WTC11 (cell line): ENCODE measurements around the gene SLC36A1. TPM values are rescaled to one million over a fixed set of nuclear protein-coding genes. Genes with fewer than 3 reads are reported as not detected.

Experiments used
- ATAC-seq: fragments of 200-7000 bp; cut with Tn5 transposase; 2 replicates; pipeline ENCODE4 v1.10.0; 2021; ENCODE audit warnings: mild to moderate bottlenecking, moderate library complexity
- CTCF ChIA-PET: fragments of 300-600 bp; sonication (Branson Sonifier 250); formaldehyde crosslinking; loops from one replicate; lab custom pipeline; 2021; ENCODE audit warnings: antibody characterized with exemption; lab: Charles Lee
- POLR2A ChIA-PET: fragments of 350-600 bp; sonication (Branson Sonifier 250); formaldehyde crosslinking; loops from one replicate; lab custom pipeline; 2021; ENCODE audit warnings: antibody characterized with exemption; lab: Charles Lee
- DNase-seq: peaks from one replicate; pipeline ENCODE4 v3.0.0; 2021; ENCODE audit warnings: low spot score
- H3K27ac Mint-ChIP-seq: 2 replicates; pipeline ENCODE4 v1.8.0; 2021; ENCODE audit warnings: mixed read lengths
- H3K27me3 Mint-ChIP-seq: 2 replicates; pipeline ENCODE4 v1.8.0; 2021; ENCODE audit warnings: low read depth, mild to moderate bottlenecking, moderate library complexity, mixed read lengths
- H3K36me3 Mint-ChIP-seq: 2 replicates; pipeline ENCODE4 v1.8.0; 2021; ENCODE audit warnings: mixed read lengths
- H3K4me1 Mint-ChIP-seq: 2 replicates; pipeline ENCODE4 v1.8.0; 2022; ENCODE audit warnings: mixed read lengths
- H3K4me3 Mint-ChIP-seq: 2 replicates; pipeline ENCODE4 v1.8.0; 2021; ENCODE audit warnings: mild to moderate bottlenecking, moderate library complexity, mixed read lengths
- H3K9me3 Mint-ChIP-seq: 2 replicates; pipeline ENCODE4 v1.8.0; 2021; ENCODE audit warnings: mixed read lengths
- CREB1 ChIP-seq: sonication (generic); formaldehyde crosslinking; IDR thresholded peaks from 2 replicates; pipeline ENCODE4 v1.8.0; 2023; ENCODE audit warnings: mild to moderate bottlenecking, missing genetic modification reagents
- ELF4 ChIP-seq: sonication (generic); formaldehyde crosslinking; IDR thresholded peaks from 2 replicates; pipeline ENCODE4 v1.8.1; 2022; ENCODE audit warnings: low read depth, mild to moderate bottlenecking, moderate library complexity, missing genetic modification reagents
- TEAD1 ChIP-seq: sonication (generic); formaldehyde crosslinking; IDR thresholded peaks from 2 replicates; pipeline ENCODE4 v1.8.0; 2022; ENCODE audit warnings: mild to moderate bottlenecking, missing genetic modification reagents
- TEAD4 ChIP-seq: sonication (generic); formaldehyde crosslinking; IDR thresholded peaks from 2 replicates; pipeline ENCODE4 v1.8.0; 2022; ENCODE audit warnings: mild to moderate bottlenecking, missing genetic modification reagents
- ZNF416 ChIP-seq: fragments of 250-450 bp; sonication (Bioruptor Pico); IDR thresholded peaks from 2 replicates; pipeline ENCODE4 v1.9.0; 2021; ENCODE audit warnings: mild to moderate bottlenecking, inconsistent platforms
- ZNF671 ChIP-seq: fragments of 250-450 bp; sonication (Bioruptor Pico); IDR thresholded peaks from 2 replicates; pipeline ENCODE4 v1.8.0; 2021; ENCODE audit warnings: mild to moderate bottlenecking
- total RNA-seq: library from RNA; stranded (reverse); gene quantifications from 3 replicates; pipeline ENCODE4 v1.2.3, GENCODE V29; 2021
- TF ChIP-seq, protein P1 (sequence below): fragments of 250-450 bp; sonication (Bioruptor Pico); IDR thresholded peaks from 2 replicates; pipeline ENCODE4 v1.9.0; 2021; ENCODE audit warnings: mild to moderate bottlenecking
- TF ChIP-seq, protein P2 (sequence below): sonication (generic); formaldehyde crosslinking; IDR thresholded peaks from 2 replicates; pipeline ENCODE4 v1.8.1; 2023; ENCODE audit warnings: mild to moderate bottlenecking, missing genetic modification reagents
- TF ChIP-seq, protein P3 (sequence below): sonication (generic); formaldehyde crosslinking; IDR thresholded peaks from 2 replicates; pipeline ENCODE4 v1.8.1; 2022; ENCODE audit warnings: low read depth, mild to moderate bottlenecking, moderate library complexity, missing genetic modification reagents, borderline replicate concordance
- TF ChIP-seq, protein P4 (sequence below): fragments of 250-450 bp; sonication (Bioruptor Pico); IDR thresholded peaks from 2 replicates; pipeline ENCODE4 v1.8.0; 2021; ENCODE audit warnings: mild to moderate bottlenecking
- TF ChIP-seq, protein P5 (sequence below): sonication (generic); formaldehyde crosslinking; IDR thresholded peaks from 2 replicates; pipeline ENCODE4 v1.8.1; 2022; ENCODE audit warnings: mild to moderate bottlenecking, missing genetic modification reagents, moderate library complexity, borderline replicate concordance
- TF ChIP-seq, protein P6 (sequence below): sonication (generic); formaldehyde crosslinking; IDR thresholded peaks from 2 replicates; pipeline ENCODE4 v1.8.1; 2023; ENCODE audit warnings: mild to moderate bottlenecking, missing genetic modification reagents, moderate library complexity
- TF ChIP-seq, protein P7 (sequence below): fragments of 200-600 bp; IDR thresholded peaks from 2 replicates; pipeline ENCODE4 v1.8.0; 2022; ENCODE audit warnings: antibody characterized with exemption
- TF ChIP-seq, protein P8 (sequence below): fragments of 250-450 bp; sonication (Bioruptor Pico); IDR thresholded peaks from 2 replicates; pipeline ENCODE4 v1.9.0; 2021; ENCODE audit warnings: mild to moderate bottlenecking, borderline replicate concordance

SLC36A1 gene
- total RNA-seq, 1 experiment from 2014 or later: 12.2 TPM

DNA sequence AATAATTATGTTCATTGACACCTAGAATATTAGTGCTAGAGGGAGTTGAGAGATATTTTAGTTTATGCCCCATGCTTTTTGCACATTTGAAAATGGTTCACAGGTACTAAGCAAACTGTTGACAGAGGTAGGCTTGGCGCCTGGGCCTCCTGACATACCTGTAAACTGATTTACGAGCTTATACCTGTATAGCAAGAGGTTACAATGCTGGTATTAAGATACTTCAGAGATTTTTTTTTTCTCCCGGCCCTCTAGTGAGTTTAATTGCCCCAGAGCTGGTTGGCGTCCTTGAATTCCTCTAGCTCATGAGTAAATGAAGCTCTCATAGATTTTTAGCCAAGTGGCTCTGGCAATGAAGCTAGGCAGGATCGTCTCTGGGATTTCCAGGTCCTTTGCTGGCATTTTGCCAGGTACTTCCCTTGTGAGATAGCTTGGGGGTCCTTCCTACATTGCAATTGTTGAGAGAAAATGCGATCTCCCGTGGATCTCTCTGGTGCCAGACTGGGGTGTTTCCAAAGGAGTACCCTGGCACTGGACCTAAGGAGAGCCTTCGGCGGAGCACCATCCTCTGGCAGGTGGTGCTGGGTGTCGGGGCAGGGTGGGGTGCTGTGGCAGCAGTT is 9.0 kb downstream of the SLC36A1 start:
- H3K4me3 Mint-ChIP-seq: no peak overlapping the region
- POLR2A ChIA-PET: no interaction called here

More for the DNA sequence above, 9.0 kb downstream of the SLC36A1 start:
- no peak for DNase-seq
- ATAC-seq: no peak
- TF ChIP-seq, protein P1, sequence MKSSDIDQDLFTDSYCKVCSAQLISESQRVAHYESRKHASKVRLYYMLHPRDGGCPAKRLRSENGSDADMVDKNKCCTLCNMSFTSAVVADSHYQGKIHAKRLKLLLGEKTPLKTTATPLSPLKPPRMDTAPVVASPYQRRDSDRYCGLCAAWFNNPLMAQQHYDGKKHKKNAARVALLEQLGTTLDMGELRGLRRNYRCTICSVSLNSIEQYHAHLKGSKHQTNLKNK (CRISPR knock-in tag): no peak
- TF ChIP-seq ELF4 (no peak), ZNF416 (CRISPR knock-in tag) (no peak), ZNF671 (CRISPR knock-in tag) (no peak), CREB1 (CRISPR knock-in tag) (no peak), TEAD4 (no peak), TEAD1 (CRISPR knock-in tag) (no peak)
- TF ChIP-seq, protein P2, sequence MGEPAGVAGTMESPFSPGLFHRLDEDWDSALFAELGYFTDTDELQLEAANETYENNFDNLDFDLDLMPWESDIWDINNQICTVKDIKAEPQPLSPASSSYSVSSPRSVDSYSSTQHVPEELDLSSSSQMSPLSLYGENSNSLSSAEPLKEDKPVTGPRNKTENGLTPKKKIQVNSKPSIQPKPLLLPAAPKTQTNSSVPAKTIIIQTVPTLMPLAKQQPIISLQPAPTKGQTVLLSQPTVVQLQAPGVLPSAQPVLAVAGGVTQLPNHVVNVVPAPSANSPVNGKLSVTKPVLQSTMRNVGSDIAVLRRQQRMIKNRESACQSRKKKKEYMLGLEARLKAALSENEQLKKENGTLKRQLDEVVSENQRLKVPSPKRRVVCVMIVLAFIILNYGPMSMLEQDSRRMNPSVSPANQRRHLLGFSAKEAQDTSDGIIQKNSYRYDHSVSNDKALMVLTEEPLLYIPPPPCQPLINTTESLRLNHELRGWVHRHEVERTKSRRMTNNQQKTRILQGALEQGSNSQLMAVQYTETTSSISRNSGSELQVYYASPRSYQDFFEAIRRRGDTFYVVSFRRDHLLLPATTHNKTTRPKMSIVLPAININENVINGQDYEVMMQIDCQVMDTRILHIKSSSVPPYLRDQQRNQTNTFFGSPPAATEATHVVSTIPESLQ (CRISPR knock-in tag): no peak
- TF ChIP-seq, protein P3, sequence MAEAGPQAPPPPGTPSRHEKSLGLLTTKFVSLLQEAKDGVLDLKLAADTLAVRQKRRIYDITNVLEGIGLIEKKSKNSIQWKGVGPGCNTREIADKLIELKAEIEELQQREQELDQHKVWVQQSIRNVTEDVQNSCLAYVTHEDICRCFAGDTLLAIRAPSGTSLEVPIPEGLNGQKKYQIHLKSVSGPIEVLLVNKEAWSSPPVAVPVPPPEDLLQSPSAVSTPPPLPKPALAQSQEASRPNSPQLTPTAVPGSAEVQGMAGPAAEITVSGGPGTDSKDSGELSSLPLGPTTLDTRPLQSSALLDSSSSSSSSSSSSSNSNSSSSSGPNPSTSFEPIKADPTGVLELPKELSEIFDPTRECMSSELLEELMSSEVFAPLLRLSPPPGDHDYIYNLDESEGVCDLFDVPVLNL (CRISPR knock-in tag): no peak
- TF ChIP-seq, protein P4, sequence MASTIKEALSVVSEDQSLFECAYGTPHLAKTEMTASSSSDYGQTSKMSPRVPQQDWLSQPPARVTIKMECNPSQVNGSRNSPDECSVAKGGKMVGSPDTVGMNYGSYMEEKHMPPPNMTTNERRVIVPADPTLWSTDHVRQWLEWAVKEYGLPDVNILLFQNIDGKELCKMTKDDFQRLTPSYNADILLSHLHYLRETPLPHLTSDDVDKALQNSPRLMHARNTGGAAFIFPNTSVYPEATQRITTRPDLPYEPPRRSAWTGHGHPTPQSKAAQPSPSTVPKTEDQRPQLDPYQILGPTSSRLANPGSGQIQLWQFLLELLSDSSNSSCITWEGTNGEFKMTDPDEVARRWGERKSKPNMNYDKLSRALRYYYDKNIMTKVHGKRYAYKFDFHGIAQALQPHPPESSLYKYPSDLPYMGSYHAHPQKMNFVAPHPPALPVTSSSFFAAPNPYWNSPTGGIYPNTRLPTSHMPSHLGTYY (CRISPR knock-in tag): no peak
- TF ChIP-seq, protein P5, sequence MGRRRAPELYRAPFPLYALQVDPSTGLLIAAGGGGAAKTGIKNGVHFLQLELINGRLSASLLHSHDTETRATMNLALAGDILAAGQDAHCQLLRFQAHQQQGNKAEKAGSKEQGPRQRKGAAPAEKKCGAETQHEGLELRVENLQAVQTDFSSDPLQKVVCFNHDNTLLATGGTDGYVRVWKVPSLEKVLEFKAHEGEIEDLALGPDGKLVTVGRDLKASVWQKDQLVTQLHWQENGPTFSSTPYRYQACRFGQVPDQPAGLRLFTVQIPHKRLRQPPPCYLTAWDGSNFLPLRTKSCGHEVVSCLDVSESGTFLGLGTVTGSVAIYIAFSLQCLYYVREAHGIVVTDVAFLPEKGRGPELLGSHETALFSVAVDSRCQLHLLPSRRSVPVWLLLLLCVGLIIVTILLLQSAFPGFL (CRISPR knock-in tag): no peak
- TF ChIP-seq, protein P6, sequence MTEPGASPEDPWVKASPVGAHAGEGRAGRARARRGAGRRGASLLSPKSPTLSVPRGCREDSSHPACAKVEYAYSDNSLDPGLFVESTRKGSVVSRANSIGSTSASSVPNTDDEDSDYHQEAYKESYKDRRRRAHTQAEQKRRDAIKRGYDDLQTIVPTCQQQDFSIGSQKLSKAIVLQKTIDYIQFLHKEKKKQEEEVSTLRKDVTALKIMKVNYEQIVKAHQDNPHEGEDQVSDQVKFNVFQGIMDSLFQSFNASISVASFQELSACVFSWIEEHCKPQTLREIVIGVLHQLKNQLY (CRISPR knock-in tag): no peak
- TF ChIP-seq, protein P7, sequence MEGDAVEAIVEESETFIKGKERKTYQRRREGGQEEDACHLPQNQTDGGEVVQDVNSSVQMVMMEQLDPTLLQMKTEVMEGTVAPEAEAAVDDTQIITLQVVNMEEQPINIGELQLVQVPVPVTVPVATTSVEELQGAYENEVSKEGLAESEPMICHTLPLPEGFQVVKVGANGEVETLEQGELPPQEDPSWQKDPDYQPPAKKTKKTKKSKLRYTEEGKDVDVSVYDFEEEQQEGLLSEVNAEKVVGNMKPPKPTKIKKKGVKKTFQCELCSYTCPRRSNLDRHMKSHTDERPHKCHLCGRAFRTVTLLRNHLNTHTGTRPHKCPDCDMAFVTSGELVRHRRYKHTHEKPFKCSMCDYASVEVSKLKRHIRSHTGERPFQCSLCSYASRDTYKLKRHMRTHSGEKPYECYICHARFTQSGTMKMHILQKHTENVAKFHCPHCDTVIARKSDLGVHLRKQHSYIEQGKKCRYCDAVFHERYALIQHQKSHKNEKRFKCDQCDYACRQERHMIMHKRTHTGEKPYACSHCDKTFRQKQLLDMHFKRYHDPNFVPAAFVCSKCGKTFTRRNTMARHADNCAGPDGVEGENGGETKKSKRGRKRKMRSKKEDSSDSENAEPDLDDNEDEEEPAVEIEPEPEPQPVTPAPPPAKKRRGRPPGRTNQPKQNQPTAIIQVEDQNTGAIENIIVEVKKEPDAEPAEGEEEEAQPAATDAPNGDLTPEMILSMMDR: no peak
- TF ChIP-seq, protein P8, sequence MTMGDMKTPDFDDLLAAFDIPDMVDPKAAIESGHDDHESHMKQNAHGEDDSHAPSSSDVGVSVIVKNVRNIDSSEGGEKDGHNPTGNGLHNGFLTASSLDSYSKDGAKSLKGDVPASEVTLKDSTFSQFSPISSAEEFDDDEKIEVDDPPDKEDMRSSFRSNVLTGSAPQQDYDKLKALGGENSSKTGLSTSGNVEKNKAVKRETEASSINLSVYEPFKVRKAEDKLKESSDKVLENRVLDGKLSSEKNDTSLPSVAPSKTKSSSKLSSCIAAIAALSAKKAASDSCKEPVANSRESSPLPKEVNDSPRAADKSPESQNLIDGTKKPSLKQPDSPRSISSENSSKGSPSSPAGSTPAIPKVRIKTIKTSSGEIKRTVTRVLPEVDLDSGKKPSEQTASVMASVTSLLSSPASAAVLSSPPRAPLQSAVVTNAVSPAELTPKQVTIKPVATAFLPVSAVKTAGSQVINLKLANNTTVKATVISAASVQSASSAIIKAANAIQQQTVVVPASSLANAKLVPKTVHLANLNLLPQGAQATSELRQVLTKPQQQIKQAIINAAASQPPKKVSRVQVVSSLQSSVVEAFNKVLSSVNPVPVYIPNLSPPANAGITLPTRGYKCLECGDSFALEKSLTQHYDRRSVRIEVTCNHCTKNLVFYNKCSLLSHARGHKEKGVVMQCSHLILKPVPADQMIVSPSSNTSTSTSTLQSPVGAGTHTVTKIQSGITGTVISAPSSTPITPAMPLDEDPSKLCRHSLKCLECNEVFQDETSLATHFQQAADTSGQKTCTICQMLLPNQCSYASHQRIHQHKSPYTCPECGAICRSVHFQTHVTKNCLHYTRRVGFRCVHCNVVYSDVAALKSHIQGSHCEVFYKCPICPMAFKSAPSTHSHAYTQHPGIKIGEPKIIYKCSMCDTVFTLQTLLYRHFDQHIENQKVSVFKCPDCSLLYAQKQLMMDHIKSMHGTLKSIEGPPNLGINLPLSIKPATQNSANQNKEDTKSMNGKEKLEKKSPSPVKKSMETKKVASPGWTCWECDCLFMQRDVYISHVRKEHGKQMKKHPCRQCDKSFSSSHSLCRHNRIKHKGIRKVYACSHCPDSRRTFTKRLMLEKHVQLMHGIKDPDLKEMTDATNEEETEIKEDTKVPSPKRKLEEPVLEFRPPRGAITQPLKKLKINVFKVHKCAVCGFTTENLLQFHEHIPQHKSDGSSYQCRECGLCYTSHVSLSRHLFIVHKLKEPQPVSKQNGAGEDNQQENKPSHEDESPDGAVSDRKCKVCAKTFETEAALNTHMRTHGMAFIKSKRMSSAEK (CRISPR knock-in tag): no peak
- Mint-ChIP-seq H3K9me3 (no peaks in the 10 kb centered on the region), H3K27ac (no peak overlapping the region; the same call in 1 of the 2 replicates), H3K4me1 (peaks cover 8% of the 10 kb centered on the region), H3K27me3 (no peaks in the 10 kb centered on the region), H3K36me3 (no peaks in the 10 kb centered on the region)
- CTCF ChIA-PET: interaction anchor here (0.8 to 1.8 kb wide), 5 partner anchors 8 to 196 kb away, joined by 3 to 7 read pairs (median 4); partner anchors contain the start of gene SLC36A1
